H9 (cell line): Measurements from ENCODE around the gene CPLANE1. TPM values are rescaled to one million over a fixed set of nuclear protein-coding genes. Genes with fewer than 3 reads are reported as not detected.

Experiments used
- DNase-seq: peaks from one replicate; pipeline ENCODE4 v3.0.0-alpha.2; 2017
- H2AFZ ChIP-seq: one replicate; pipeline ENCODE4 v1.6.1; 2013; ENCODE audit warnings: mild to moderate bottlenecking, low read length, control low read depth, moderate library complexity
- H2AK5ac ChIP-seq: 2 replicates; pipeline ENCODE4 v1.6.1; 2013; ENCODE audit warnings: low read length, control low read depth, mixed read lengths; ENCODE audit not compliant: insufficient read length
- H2BK120ac ChIP-seq: one replicate; pipeline ENCODE4 v1.6.1; 2013; ENCODE audit warnings: low read depth, mild to moderate bottlenecking, low read length, control low read depth, inconsistent platforms; ENCODE audit not compliant: poor library complexity, severe bottlenecking
- H2BK12ac ChIP-seq: 2 replicates; pipeline ENCODE4 v1.6.1; 2013; ENCODE audit warnings: low read length, control low read depth, mixed read lengths, low read depth; ENCODE audit not compliant: insufficient read length
- H2BK15ac ChIP-seq: 2 replicates; pipeline ENCODE4 v1.6.1; 2013; ENCODE audit warnings: low read depth, low read length, control low read depth
- H2BK20ac ChIP-seq: one replicate; pipeline ENCODE4 v1.6.1; 2013; ENCODE audit warnings: low read depth, mild to moderate bottlenecking, low read length, control low read depth, inconsistent platforms; ENCODE audit not compliant: poor library complexity, severe bottlenecking
- H2BK5ac ChIP-seq: 2 replicates; pipeline ENCODE4 v1.6.1; 2013; ENCODE audit warnings: low read length, control low read depth, mixed read lengths; ENCODE audit not compliant: insufficient read length
- H3K14ac ChIP-seq: 2 replicates; pipeline ENCODE4 v1.6.1; 2013; ENCODE audit warnings: low read length, control low read depth; ENCODE audit not compliant: insufficient read depth
- H3K18ac ChIP-seq: 2 replicates; pipeline ENCODE4 v1.6.1; 2013; ENCODE audit warnings: low read depth, mild to moderate bottlenecking, mixed read lengths, low read length, control low read depth; ENCODE audit not compliant: insufficient read length
- H3K23ac ChIP-seq: 2 replicates; pipeline ENCODE4 v1.6.1; 2013; ENCODE audit warnings: low read length, control low read depth, mixed read lengths, low read depth; ENCODE audit not compliant: insufficient read length
- H3K23me2 ChIP-seq: 2 replicates; pipeline ENCODE4 v1.6.1; 2013; ENCODE audit warnings: low read depth, mild to moderate bottlenecking, mixed read lengths, low read length, control low read depth; ENCODE audit not compliant: insufficient read length, poor library complexity, severe bottlenecking
- H3K27ac ChIP-seq: 2 replicates; pipeline ENCODE4 v1.5.1; 2013; ENCODE audit warnings: low read length, control low read depth, mixed read lengths, low read depth; ENCODE audit not compliant: insufficient read length
- H3K27me3 ChIP-seq: 2 replicates; pipeline ENCODE4 v1.6.1; 2013; ENCODE audit warnings: low read length, control low read depth, inconsistent platforms; ENCODE audit not compliant: insufficient read depth
- H3K4ac ChIP-seq: 2 replicates; pipeline ENCODE4 v1.6.1; 2013; ENCODE audit warnings: low read depth, mild to moderate bottlenecking, control low read depth, inconsistent platforms, low read length, moderate library complexity
- H3K4me1 ChIP-seq: 2 replicates; pipeline ENCODE4 v1.6.1; 2013; ENCODE audit warnings: low read length, control low read depth, inconsistent platforms; ENCODE audit not compliant: insufficient read depth
- H3K4me2 ChIP-seq: 2 replicates; pipeline ENCODE4 v1.6.1; 2013; ENCODE audit warnings: low read length, control low read depth, mixed read lengths; ENCODE audit not compliant: insufficient read length, insufficient read depth
- H3K56ac ChIP-seq: 2 replicates; pipeline ENCODE4 v1.6.1; 2013; ENCODE audit warnings: low read depth, mild to moderate bottlenecking, mixed read lengths, low read length, control low read depth; ENCODE audit not compliant: insufficient read length
- H3K79me1 ChIP-seq: 2 replicates; pipeline ENCODE4 v1.6.1; 2013; ENCODE audit warnings: low read depth, mild to moderate bottlenecking, moderate library complexity, low read length, control low read depth, inconsistent platforms; ENCODE audit not compliant: insufficient read depth, poor library complexity, severe bottlenecking
- H3K79me2 ChIP-seq: 2 replicates; pipeline ENCODE4 v1.6.1; 2013; ENCODE audit warnings: low read length, control low read depth, inconsistent platforms; ENCODE audit not compliant: insufficient read depth
- H3K9ac ChIP-seq: 2 replicates; pipeline ENCODE4 v1.6.1; 2013; ENCODE audit warnings: low read length, control low read depth, mixed read lengths; ENCODE audit not compliant: insufficient read length; ENCODE audit errors: extremely low read depth
- H3K9me3 ChIP-seq: one replicate; pipeline ENCODE4 v1.6.1; 2013; ENCODE audit warnings: low read depth, low read length, inconsistent platforms; ENCODE audit not compliant: control insufficient read depth
- H3T11ph ChIP-seq: one replicate; pipeline ENCODE4 v1.6.1; 2013; ENCODE audit warnings: mild to moderate bottlenecking, low read length, control low read depth, inconsistent platforms
- H4K20me1 ChIP-seq: one replicate; pipeline ENCODE4 v1.6.1; 2013; ENCODE audit not compliant: control insufficient read depth, insufficient read length, insufficient read depth
- H4K5ac ChIP-seq: 2 replicates; pipeline ENCODE4 v1.6.1; 2013; ENCODE audit warnings: low read depth, mild to moderate bottlenecking, mixed read lengths, low read length, control low read depth; ENCODE audit not compliant: insufficient read length
- H4K8ac ChIP-seq: replicated peaks from 2 replicates; pipeline ENCODE4 v1.6.1; 2013; ENCODE audit warnings: low read length, control low read depth, mixed read lengths, low read depth; ENCODE audit not compliant: insufficient read length
- H4K91ac ChIP-seq: 2 replicates; pipeline ENCODE4 v1.6.1; 2013; ENCODE audit warnings: low read depth, mild to moderate bottlenecking, moderate library complexity, mixed read lengths, low read length, control low read depth; ENCODE audit not compliant: insufficient read length
- H3K27ac Mint-ChIP-seq, 3 experiments: 2 replicates in 2 of 3; 3 replicates in 1 of 3; pipeline ENCODE4 v1.8.0; 2020 to 2021; ENCODE audit warnings: mixed read lengths in 3 of 3, mild to moderate bottlenecking in 1 of 3, moderate library complexity in 1 of 3
- H3K27me3 Mint-ChIP-seq: 2 replicates; pipeline ENCODE4 v1.8.0; 2021; ENCODE audit warnings: low read depth, mild to moderate bottlenecking, moderate library complexity, mixed read lengths
- H3K36me3 Mint-ChIP-seq, 3 experiments: 2 replicates in 2 of 3; 3 replicates in 1 of 3; pipeline ENCODE4 v1.8.0; 2020 to 2021; ENCODE audit warnings: low read depth in 3 of 3, mixed read lengths in 3 of 3; ENCODE audit not compliant: insufficient read depth in 1 of 3
- H3K4me1 Mint-ChIP-seq, 2 experiments: 2 replicates each; pipeline ENCODE4 v1.8.0; 2020; ENCODE audit warnings: mixed read lengths in 2 of 2
- H3K4me3 Mint-ChIP-seq, 2 experiments: 2 replicates in 1 of 2; 3 replicates in 1 of 2; pipeline ENCODE4 v1.8.0; 2020 to 2021; ENCODE audit warnings: mild to moderate bottlenecking in 2 of 2, mixed read lengths in 2 of 2, moderate library complexity in 1 of 2
- H3K9me3 Mint-ChIP-seq, 2 experiments: 2 replicates in 1 of 2; 3 replicates in 1 of 2; pipeline ENCODE4 v1.8.0; 2020; ENCODE audit warnings: mild to moderate bottlenecking in 2 of 2, mixed read lengths in 2 of 2, moderate library complexity in 1 of 2
- WGBS: extraction: QIAGEN DNeasy Blood & Tissue Kit; methylation state at CpG from one replicate; pipeline ENCODE4 v1.1.7; 2013; ENCODE audit warnings: missing lambda C conversion rate, low lambda C conversion rate, mixed read lengths; ENCODE audit not compliant: insufficient read length; ENCODE audit errors: extremely low coverage; 5-methylcytosine and 5-hydroxymethylcytosine counted together
- total RNA-seq: library from RNA; stranded (reverse); gene quantifications from 2 replicates; pipeline ENCODE4 v1.2.1, GENCODE V29; 2021
- TF ChIP-seq, protein P1 (sequence below): fragments of 200-600 bp; sonication (generic); conservative IDR thresholded peaks from 3 replicates; pipeline ENCODE4 v1.8.0; 2021; ENCODE audit warnings: antibody characterized with exemption, mild to moderate bottlenecking

Gene CPLANE1
- total RNA-seq, 1 experiment from 2014 or later, result 11.6 TPM

DNA sequence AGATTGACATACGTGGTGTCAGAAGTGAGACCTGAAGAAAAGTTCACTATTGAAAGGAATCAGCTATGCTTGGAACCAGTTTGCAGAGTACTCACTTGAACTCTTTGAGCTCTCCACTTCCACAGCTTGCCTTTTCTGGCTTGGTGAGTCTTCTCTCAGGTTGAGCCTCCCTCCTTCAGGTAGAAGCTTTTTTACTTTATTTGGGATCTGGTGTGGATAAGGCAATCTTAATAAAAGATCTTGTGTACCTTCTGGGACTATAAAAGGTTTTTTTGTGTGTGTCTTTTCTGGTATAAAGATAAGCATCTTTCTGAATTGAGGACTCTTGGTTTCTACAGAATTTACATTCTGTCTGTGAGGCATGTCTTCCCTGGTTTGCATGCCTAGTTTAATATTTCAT lies 5.4 kb upstream of the CPLANE1 start:
- Histone ChIP-seq H3K79me1 (no peaks in the 10 kb centered on the region), H3K18ac (no peak overlapping the region), H2BK12ac (no peak overlapping the region), H4K5ac (no peak overlapping the region), H3K79me2 (no peaks in the 10 kb centered on the region), H4K8ac (no peak overlapping the region), H2AK5ac (no peak overlapping the region), H3K9ac (no peak overlapping the region), H2BK120ac (no peak overlapping the region), H3K23ac (no peak overlapping the region), H2BK5ac (no peak overlapping the region), H3K4me1 (no peaks in the 10 kb centered on the region), H3K9me3 (no peaks in the 10 kb centered on the region), H4K20me1 (no peaks in the 10 kb centered on the region), H2BK20ac (no peak overlapping the region), H3K14ac (no peak overlapping the region), H3K4ac (no peak overlapping the region), H4K91ac (no peak overlapping the region), H3K27me3 (no peaks in the 10 kb centered on the region), H2AFZ (no peak overlapping the region), H3K56ac (no peak overlapping the region), H3K23me2 (no peaks in the 10 kb centered on the region), H3K27ac (no peak overlapping the region), H3T11ph (no peak overlapping the region), H3K4me2 (no peak overlapping the region), H2BK15ac (no peak overlapping the region)
- DNase-seq, result no peak
- Mint-ChIP-seq H3K36me3 (peaks cover 2 to 11% (median 3%) of the 10 kb centered on the region in 3 experiments; a peak in 6 of 7 replicates), H3K4me1 (peaks cover 6 to 7% of the 10 kb centered on the region in 2 experiments), H3K9me3 (peaks cover 19 to 20% of the 10 kb centered on the region in 2 experiments), H3K27ac (no peak overlapping the region), H3K4me3 (no peak overlapping the region), H3K27me3 (no peaks in the 10 kb centered on the region; the same call in 1 of the 2 replicates)
- TF ChIP-seq, protein P1, sequence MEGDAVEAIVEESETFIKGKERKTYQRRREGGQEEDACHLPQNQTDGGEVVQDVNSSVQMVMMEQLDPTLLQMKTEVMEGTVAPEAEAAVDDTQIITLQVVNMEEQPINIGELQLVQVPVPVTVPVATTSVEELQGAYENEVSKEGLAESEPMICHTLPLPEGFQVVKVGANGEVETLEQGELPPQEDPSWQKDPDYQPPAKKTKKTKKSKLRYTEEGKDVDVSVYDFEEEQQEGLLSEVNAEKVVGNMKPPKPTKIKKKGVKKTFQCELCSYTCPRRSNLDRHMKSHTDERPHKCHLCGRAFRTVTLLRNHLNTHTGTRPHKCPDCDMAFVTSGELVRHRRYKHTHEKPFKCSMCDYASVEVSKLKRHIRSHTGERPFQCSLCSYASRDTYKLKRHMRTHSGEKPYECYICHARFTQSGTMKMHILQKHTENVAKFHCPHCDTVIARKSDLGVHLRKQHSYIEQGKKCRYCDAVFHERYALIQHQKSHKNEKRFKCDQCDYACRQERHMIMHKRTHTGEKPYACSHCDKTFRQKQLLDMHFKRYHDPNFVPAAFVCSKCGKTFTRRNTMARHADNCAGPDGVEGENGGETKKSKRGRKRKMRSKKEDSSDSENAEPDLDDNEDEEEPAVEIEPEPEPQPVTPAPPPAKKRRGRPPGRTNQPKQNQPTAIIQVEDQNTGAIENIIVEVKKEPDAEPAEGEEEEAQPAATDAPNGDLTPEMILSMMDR, result no peak
- WGBS, result no CpG with 5 or more reads among the region's 1 CpG
